Endothelial cell of umbilical vein (primary cell): Measurements from ENCODE around the gene YWHAH. TPM values are rescaled to one million over a fixed set of nuclear protein-coding genes. Genes with fewer than 3 reads are reported as not detected.

ENCODE experiments used
- BruUV-seq: library from RNA; stranded (reverse); fragments of 400-500 nt; replicated peaks from 2 replicates; lab custom pipeline; 2021; lab: Mats Ljungman, UMichigan
- CTCF ChIA-PET: fragments of 300-600, 350-600 bp; sonication (Branson Sonifier 250); formaldehyde crosslinking; loops from one replicate; lab custom pipeline; 2021; ENCODE audit warnings: antibody characterized with exemption, inconsistent platforms; lab: Charles Lee
- POLR2A ChIA-PET: fragments of 300-600, 350-600 bp; sonication (Branson Sonifier 250); formaldehyde crosslinking; loops from one replicate; lab custom pipeline; 2021; ENCODE audit warnings: antibody characterized with exemption, inconsistent platforms; lab: Charles Lee
- DNase-seq: peaks from one replicate; pipeline ENCODE4 v3.0.0-alpha.2; 2011; ENCODE audit warnings: low read depth, low spot score
- FAIRE-seq: peaks from 2 replicates; lab custom pipeline; 2011; peaks lifted over from hg19 to GRCh38; lab: Jason Lieb, UNC
- H2AFZ ChIP-seq: 2 replicates; pipeline ENCODE4 v1.6.0; 2012; ENCODE audit warnings: low read depth, low read length, control low read depth, inconsistent platforms
- H3K27ac ChIP-seq: 2 replicates; pipeline ENCODE4 v1.5.1; 2011; ENCODE audit warnings: low read depth, mild to moderate bottlenecking, control low read depth, low read length, moderate library complexity; ENCODE audit not compliant: insufficient read depth
- H3K27me3 ChIP-seq, 2 experiments: 2 replicates each; pipeline versions ENCODE4 v1.6.0 to v1.6.1; 2011; ENCODE audit warnings: low read length in 2 of 2, mixed read lengths in 1 of 2; ENCODE audit not compliant: control insufficient read depth in 2 of 2, insufficient read depth in 2 of 2
- H3K36me3 ChIP-seq, 2 experiments: 2 replicates in 1 of 2; 3 replicates in 1 of 2; pipeline ENCODE4 v1.5.1; 2011; ENCODE audit warnings: low read length in 2 of 2, mild to moderate bottlenecking in 1 of 2, moderate library complexity in 1 of 2; ENCODE audit not compliant: control insufficient read depth in 2 of 2, insufficient read depth in 2 of 2; ENCODE audit errors: extremely low read depth in 1 of 2
- H3K4me1 ChIP-seq: 3 replicates; pipeline ENCODE4 v1.5.1; 2011; ENCODE audit warnings: mild to moderate bottlenecking, low read length; ENCODE audit not compliant: control insufficient read depth, insufficient read depth; ENCODE audit errors: extremely low read depth
- H3K4me2 ChIP-seq: 2 replicates; pipeline ENCODE4 v1.6.1; 2011; ENCODE audit warnings: low read length, control low read depth, mixed read lengths; ENCODE audit not compliant: insufficient read depth
- H3K4me3 ChIP-seq, 3 experiments: fragments of 200-600 bp in 1 of 3; sonication (generic), shearing (Covaris generic) in 1 of 3; replicated peaks in 1 of 3; 2 replicates each; pipeline ENCODE4 v1.5.1; 2011 to 2016; ENCODE audit warnings: control low read depth in 3 of 3, low read length in 3 of 3, mild to moderate bottlenecking in 2 of 3, inconsistent platforms in 1 of 3, low read depth in 1 of 3, moderate library complexity in 1 of 3; ENCODE audit not compliant: insufficient read depth in 1 of 3
- H3K79me2 ChIP-seq: 2 replicates; pipeline ENCODE4 v1.6.0; 2012; ENCODE audit warnings: low read length, inconsistent platforms; ENCODE audit not compliant: control insufficient read depth, insufficient read depth
- H3K9ac ChIP-seq: replicated peaks from 2 replicates; pipeline ENCODE3; 2011; ENCODE audit warnings: low read length, control low read depth; ENCODE audit not compliant: insufficient read depth; ENCODE audit errors: extremely low read depth
- H3K9me1 ChIP-seq: replicated peaks from 3 replicates; pipeline ENCODE4 v1.6.0; 2011; ENCODE audit warnings: mild to moderate bottlenecking, low read length; ENCODE audit not compliant: control insufficient read depth, insufficient read depth; ENCODE audit errors: extremely low read depth
- H3K9me3 ChIP-seq: replicated peaks from 2 replicates; pipeline ENCODE4 v1.5.1; 2012; ENCODE audit warnings: low read length, inconsistent platforms; ENCODE audit not compliant: control insufficient read depth, insufficient read depth
- H4K20me1 ChIP-seq: replicated peaks from 2 replicates; pipeline ENCODE3; 2011; ENCODE audit warnings: mild to moderate bottlenecking, low read length; ENCODE audit not compliant: control insufficient read depth, insufficient read depth; ENCODE audit errors: extremely low read depth
- CTCF ChIP-seq, 2 donors: IDR thresholded peaks; 1 replicate in 1 of 2; 2 replicates in 1 of 2; pipeline ENCODE4 v1.5.1; 2011; ENCODE audit warnings: low read length in 2 of 2, mild to moderate bottlenecking in 2 of 2, moderate library complexity in 2 of 2, control low read depth in 1 of 2, inconsistent platforms in 1 of 2, low read depth in 1 of 2; ENCODE audit not compliant: insufficient read depth in 1 of 2; ENCODE audit errors: extremely low read depth in 1 of 2
- EZH2 ChIP-seq: IDR thresholded peaks from 2 replicates; pipeline ENCODE4 v1.6.1; 2012; ENCODE audit warnings: borderline replicate concordance, low read depth, mild to moderate bottlenecking, moderate library complexity, low read length, inconsistent platforms; ENCODE audit not compliant: severe bottlenecking
- FOS ChIP-seq: IDR thresholded peaks from 2 replicates; pipeline ENCODE4 v1.6.1; 2011; ENCODE audit warnings: mild to moderate bottlenecking, low read length, moderate library complexity, borderline replicate concordance; ENCODE audit not compliant: insufficient read depth
- GATA2 ChIP-seq: IDR thresholded peaks from 2 replicates; pipeline ENCODE4 v1.7.0; 2011; ENCODE audit warnings: low read depth, mild to moderate bottlenecking, moderate library complexity, mixed read lengths, low read length; ENCODE audit not compliant: insufficient read length, insufficient read depth
- JUN ChIP-seq: IDR thresholded peaks from 2 replicates; pipeline ENCODE4 v1.6.1; 2011; ENCODE audit warnings: borderline replicate concordance, low read depth; ENCODE audit not compliant: insufficient read length, insufficient read depth
- MAX ChIP-seq: IDR thresholded peaks from 2 replicates; pipeline ENCODE4 v1.6.1; 2011; ENCODE audit not compliant: insufficient read depth, insufficient read length
- MYC ChIP-seq: IDR thresholded peaks from one replicate; pipeline ENCODE4 v1.6.1; 2011; ENCODE audit warnings: mild to moderate bottlenecking, low read depth, low read length
- POLR2A ChIP-seq: IDR thresholded peaks from 2 replicates; pipeline ENCODE4 v1.6.1; 2012; ENCODE audit warnings: low read depth, mild to moderate bottlenecking, control low read depth, low read length
- POLR2AphosphoS5 ChIP-seq: IDR thresholded peaks from 2 replicates; pipeline ENCODE4 v1.6.1; 2012; ENCODE audit warnings: low read depth, mild to moderate bottlenecking, control low read depth, low read length, moderate library complexity; ENCODE audit not compliant: insufficient read depth
- dilution Hi-C: fragments of 300-500 bp; cut with MboI; formaldehyde crosslinking; loops from one replicate; pipeline ENCODE4 v1.15.0; 2019; ENCODE audit warnings: low sequenced_read_pairs; ENCODE audit not compliant: extremely low pct_ligation_motif_present
- intact Hi-C: fragments of 100-400 bp; cut with micrococcal nuclease; formaldehyde crosslinking; loops from one replicate; pipeline ENCODE4 v1.10.0; 2022
- polyA plus RNA-seq, 4 experiments: library from polyadenylated mRNA; depleted of rRNA in 3 of 4; stranded (reverse) in 3 of 4; unstranded in 1 of 4; fragments of >200 nt; gene quantifications; 2 replicates each; pipeline versions ENCODE4 v1.2.1 to v1.2.3, GENCODE V29; 2011 to 2012; ENCODE audit warnings: missing spikeins in 1 of 4
- total RNA-seq: library from RNA; stranded (reverse); gene quantifications from 2 replicates; pipeline ENCODE4 v1.2.3, GENCODE V29; 2021

The YWHAH gene
- total and polyA plus RNA-seq, 2 donors (not counting 3 experiments of a cell fraction or from before 2014, with no cell fraction given): 73.6 to 170 TPM

GRCh38 chr22:31905356-31905755 is 39.0 kb upstream of the YWHAH start:
- Histone ChIP-seq H3K4me2 (no peak overlapping the region), H3K27ac (no peak overlapping the region), H4K20me1 (no peaks in the 10 kb centered on the region), H3K9me1 (no peaks in the 10 kb centered on the region), H3K79me2 (no peaks in the 10 kb centered on the region), H3K27me3 (no peaks in the 10 kb centered on the region), H3K9ac (no peak overlapping the region), H3K4me3 (no peak overlapping the region), H2AFZ (no peak overlapping the region), H3K36me3 (peaks cover 0 to 8% of the 10 kb centered on the region in 2 experiments), H3K4me1 (peaks cover 11% of the 10 kb centered on the region), H3K9me3 (no peaks in the 10 kb centered on the region)
- TF ChIP-seq GATA2 (no peak), EZH2 (no peak), POLR2AphosphoS5 (no peak), FOS (no peak), JUN (no peak), CTCF (IDR thresholded peaks at IDR 0.05; ENCODE audit: extremely low read depth in 1 of 2, insufficient read depth in 1 of 2, low read depth in 1 of 2, low read length in 2 of 2) (no peak), POLR2A (no peak), MYC (no peak), MAX (no peak)
- POLR2A ChIA-PET: no interaction called here
- DNase-seq: no peak
- BruUV-seq: no TSS peak
- dilution Hi-C loops: no loop called here
- CTCF ChIA-PET: no interaction called here
- FAIRE-seq: no peak
- intact Hi-C loops: no loop called here
